GM23338 (cell line): ENCODE measurements around the gene MRPL18.

Source experiments
- CREB1 ChIP-seq: fragments of 250-450 bp; sonication (Bioruptor Pico); IDR thresholded peaks from 2 replicates; pipeline ENCODE4 v1.5.0; 2020; ENCODE audit warnings: low read depth, mild to moderate bottlenecking, moderate library complexity
- CTCF ChIP-seq, 2 experiments: fragments of 200-600 bp in 1 of 2; sonication (generic) in 1 of 2; conservative IDR thresholded peaks; 2 replicates each; pipeline versions ENCODE4 v1.5.1 to v1.6.1; 2016 to 2017; ENCODE audit warnings: antibody characterized with exemption in 2 of 2, low read depth in 2 of 2, mild to moderate bottlenecking in 2 of 2, moderate library complexity in 1 of 2
- ETS1 ChIP-seq: IDR thresholded peaks from 2 replicates; pipeline ENCODE4 v1.6.1; 2016; ENCODE audit warnings: antibody characterized with exemption
- EZH2 ChIP-seq: fragments of 200-600 bp; sonication (generic); IDR thresholded peaks from one replicate; pipeline ENCODE4 v1.8.0; 2017; ENCODE audit warnings: antibody characterized with exemption, mild to moderate bottlenecking, low read depth; ENCODE audit not compliant: unreplicated experiment
- EZH2phosphoT487 ChIP-seq: fragments of 200-600 bp; sonication (generic); IDR thresholded peaks from one replicate; pipeline ENCODE4 v1.8.1; 2018; ENCODE audit warnings: antibody characterized with exemption; ENCODE audit not compliant: unreplicated experiment
- JUNB ChIP-seq: IDR thresholded peaks from one replicate; pipeline ENCODE4 v1.6.1; 2016; ENCODE audit warnings: antibody characterized with exemption; ENCODE audit not compliant: unreplicated experiment
- NANOG ChIP-seq: IDR thresholded peaks from 2 replicates; pipeline ENCODE4 v1.6.1; 2016; ENCODE audit warnings: antibody characterized with exemption, borderline replicate concordance
- POLR2AphosphoS5 ChIP-seq: IDR thresholded peaks from 2 replicates; pipeline ENCODE4 v1.6.1; 2016; ENCODE audit warnings: antibody characterized with exemption, low read depth
- REST ChIP-seq: IDR thresholded peaks from one replicate; pipeline ENCODE4 v1.6.1; 2018; ENCODE audit warnings: antibody characterized with exemption; ENCODE audit not compliant: unreplicated experiment
- STAT1 ChIP-seq: IDR thresholded peaks from one replicate; pipeline ENCODE4 v1.6.1; 2016; ENCODE audit warnings: antibody characterized with exemption; ENCODE audit not compliant: unreplicated experiment
- ZNF114 ChIP-seq: fragments of 250-450 bp; sonication (Bioruptor Pico); IDR thresholded peaks from 2 replicates; pipeline ENCODE4 v1.5.0; 2020; ENCODE audit warnings: mild to moderate bottlenecking, moderate library complexity
- ZNF331 ChIP-seq: fragments of 250-450 bp; sonication (Bioruptor Pico); IDR thresholded peaks from 2 replicates; pipeline ENCODE4 v1.5.0; 2020; ENCODE audit warnings: low read depth, mild to moderate bottlenecking, moderate library complexity
- ZNF462 ChIP-seq: fragments of 250-450 bp; sonication (Bioruptor Pico); IDR thresholded peaks from 2 replicates; pipeline ENCODE4 v1.5.0; 2020; ENCODE audit warnings: mild to moderate bottlenecking, moderate library complexity

GRCh38 chr6:159778131-159778530 is 12.1 kb upstream of the MRPL18 start:
- TF ChIP-seq POLR2AphosphoS5 (no peak), STAT1 (no peak), CTCF (conservative IDR thresholded peaks at IDR 0.05; ENCODE audit: low read depth in 2 of 2) (no peak), NANOG (no peak), EZH2 (no peak), EZH2phosphoT487 (no peak), CREB1 (no peak), REST (no peak), JUNB (no peak), ZNF114 (CRISPR knock-in tag) (no peak), ZNF331 (CRISPR knock-in tag) (no peak), ZNF462 (CRISPR knock-in tag) (no peak), ETS1 (no peak)
